Neural cell (in vitro differentiated cells): ENCODE measurements around the gene C22orf42. TPM values are rescaled to one million over a fixed set of nuclear protein-coding genes. Genes with fewer than 3 reads are reported as not detected.
"Not testable (repeated sequence)": the region's sequence is repeated elsewhere in the genome, so short reads cannot be mapped to it uniquely, and the experiment has no call there.

ENCODE experiments used
- H2AFZ ChIP-seq: fragments of 200-600, 300-800 bp; sonication (generic), shearing (Covaris generic); 2 replicates; pipeline ENCODE4 v1.6.0; 2014; ENCODE audit warnings: low read depth, mild to moderate bottlenecking, antibody characterized with exemption, low read length, moderate library complexity
- H3F3A ChIP-seq: fragments of 200-600 bp; shearing (Covaris generic); 2 replicates; pipeline ENCODE4 v1.6.1; 2016; ENCODE audit warnings: mild to moderate bottlenecking, moderate library complexity, mixed read lengths, antibody characterized with exemption, low read length; ENCODE audit not compliant: insufficient read depth, poor library complexity, severe bottlenecking
- H3K27ac ChIP-seq: fragments of 200-600, 300-800 bp; sonication (generic), shearing (Covaris generic); 2 replicates; pipeline ENCODE4 v1.5.1; 2014; ENCODE audit warnings: mild to moderate bottlenecking, low read length, moderate library complexity
- H3K27me3 ChIP-seq: fragments of 300-800, 200-600 bp; sonication (generic), shearing (Covaris generic); 2 replicates; pipeline ENCODE4 v1.6.0; 2014; ENCODE audit warnings: mild to moderate bottlenecking, low read depth, low read length, moderate library complexity; ENCODE audit not compliant: insufficient read depth
- H3K36me3 ChIP-seq: fragments of 300-800, 200-600 bp; sonication (generic), shearing (Covaris generic); 2 replicates; pipeline ENCODE4 v1.5.1; 2014; ENCODE audit warnings: mild to moderate bottlenecking, antibody characterized with exemption, low read length, moderate library complexity; ENCODE audit not compliant: insufficient read depth
- H3K4me2 ChIP-seq: fragments of 300-800, 200-600 bp; sonication (generic), shearing (Covaris generic); 2 replicates; pipeline ENCODE4 v1.6.0; 2014; ENCODE audit warnings: mild to moderate bottlenecking, low read length
- H3K4me3 ChIP-seq: fragments of 300-800, 200-600 bp; sonication (generic), shearing (Covaris generic); 2 replicates; pipeline ENCODE4 v1.5.1; 2014; ENCODE audit warnings: mild to moderate bottlenecking, low read length, moderate library complexity
- H3K79me2 ChIP-seq: fragments of 200-600 bp; shearing (Covaris generic); replicated peaks from 2 replicates; pipeline ENCODE4 v1.6.0; 2014; ENCODE audit warnings: mild to moderate bottlenecking, low read length, moderate library complexity; ENCODE audit not compliant: insufficient read depth
- H3K9ac ChIP-seq: fragments of 300-800, 200-600 bp; sonication (generic), shearing (Covaris generic); 2 replicates; pipeline ENCODE4 v1.6.1; 2016; ENCODE audit warnings: mild to moderate bottlenecking, low read length, mixed read lengths
- H3K9me2 ChIP-seq: fragments of 200-600 bp; shearing (Covaris generic); 2 replicates; pipeline ENCODE4 v1.6.1; 2016; ENCODE audit warnings: mild to moderate bottlenecking, low read length, mixed read lengths; ENCODE audit not compliant: insufficient read depth
- H3K9me3 ChIP-seq: fragments of 200-600, 300-800 bp; sonication (generic), shearing (Covaris generic); 2 replicates; pipeline ENCODE4 v1.6.1; 2016; ENCODE audit warnings: mild to moderate bottlenecking, mixed run types, low read length, moderate library complexity, mixed read lengths
- H4K20me1 ChIP-seq: fragments of 200-600 bp; shearing (Covaris generic); 2 replicates; pipeline ENCODE4 v1.6.1; 2016; ENCODE audit warnings: mild to moderate bottlenecking, mixed run types; ENCODE audit not compliant: insufficient read depth
- EP300 ChIP-seq: fragments of 450-650 bp; conservative IDR thresholded peaks from 2 replicates; pipeline ENCODE4 v1.6.1; 2014; ENCODE audit warnings: antibody characterized with exemption, mild to moderate bottlenecking, moderate library complexity; ENCODE audit not compliant: poor library complexity, severe bottlenecking
- EZH2 ChIP-seq: fragments of 200-600, 300-800 bp; shearing (Covaris generic), sonication (generic); IDR thresholded peaks from 2 replicates; pipeline ENCODE4 v1.6.1; 2014; ENCODE audit warnings: antibody characterized with exemption, low read length, borderline replicate concordance, mild to moderate bottlenecking; ENCODE audit not compliant: insufficient read depth, poor library complexity, severe bottlenecking
- MXI1 ChIP-seq: fragments of 450-650 bp; conservative IDR thresholded peaks from 2 replicates; pipeline ENCODE4 v1.6.1; 2014; ENCODE audit warnings: antibody characterized with exemption, mild to moderate bottlenecking; ENCODE audit not compliant: poor library complexity, severe bottlenecking
- POLR2AphosphoS5 ChIP-seq: IDR thresholded peaks from 2 replicates; pipeline ENCODE4 v1.6.1; 2012
- RAD21 ChIP-seq: fragments of 450-650 bp; conservative IDR thresholded peaks from 2 replicates; pipeline ENCODE4 v1.6.1; 2014; ENCODE audit warnings: antibody characterized with exemption, mild to moderate bottlenecking, moderate library complexity
- SMC3 ChIP-seq: fragments of 450-650 bp; conservative IDR thresholded peaks from 2 replicates; pipeline ENCODE4 v1.6.1; 2014; ENCODE audit warnings: antibody characterized with exemption, mild to moderate bottlenecking, moderate library complexity; ENCODE audit not compliant: poor library complexity
- TAF1 ChIP-seq: IDR thresholded peaks from 2 replicates; pipeline ENCODE4 v1.6.1; 2012; ENCODE audit warnings: low read depth
- polyA plus RNA-seq: library from polyadenylated mRNA; depleted of rRNA; stranded (reverse); fragments of >200 nt; gene quantifications from 2 replicates; pipeline ENCODE4 v1.2.3, GENCODE V29; 2014
- TF ChIP-seq, protein P1 (sequence below): fragments of 450-650 bp; IDR thresholded peaks from 2 replicates; pipeline ENCODE4 v1.5.1; 2014; ENCODE audit warnings: antibody characterized with exemption, mild to moderate bottlenecking, moderate library complexity; ENCODE audit not compliant: poor library complexity, severe bottlenecking
- TF ChIP-seq, protein P2 (sequence below): IDR thresholded peaks from 2 replicates; pipeline ENCODE4 v1.6.1; 2012; ENCODE audit warnings: borderline replicate concordance

C22orf42 gene
- polyA plus RNA-seq, 1 donor from 2014 or later = 51.0 TPM

DNA sequence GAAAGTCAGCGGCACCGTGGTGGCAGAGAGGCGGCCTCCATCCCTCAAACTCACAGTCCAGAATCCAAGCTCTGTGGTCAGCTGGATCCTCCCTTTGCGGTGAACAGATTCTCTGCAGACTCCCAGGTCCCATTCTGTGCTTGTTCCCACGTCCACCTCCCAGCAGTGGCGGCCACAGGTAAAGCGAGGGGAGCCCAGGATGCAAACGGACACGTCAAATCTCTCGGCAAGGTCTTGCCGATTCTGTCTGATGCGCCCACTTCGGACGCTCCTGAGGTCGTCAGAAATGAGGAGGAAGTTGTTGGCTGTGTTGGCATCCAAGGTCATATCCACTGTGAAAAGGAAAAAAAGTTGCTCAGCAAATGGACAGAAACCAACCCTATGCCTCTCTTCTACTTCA lies 31.9 kb upstream of the C22orf42 start:
- H3K9me2 ChIP-seq, H3K9me3 ChIP-seq, H3K36me3 ChIP-seq: not testable (repeated sequence)

GRCh38 chr22:32185821-32186220 lies 26.7 kb upstream of the C22orf42 start:
- Histone ChIP-seq H3K9ac (no peak overlapping the region), H4K20me1 (no peaks in the 10 kb centered on the region), H3K27ac (no peak overlapping the region), H3K9me2 (no peaks in the 10 kb centered on the region), H3K27me3 (no peaks in the 10 kb centered on the region), H3K36me3 (no peaks in the 10 kb centered on the region), H3K79me2 (no peaks in the 10 kb centered on the region), H3K4me2 (no peak overlapping the region), H3F3A (no peaks in the 10 kb centered on the region), H3K4me3 (no peak overlapping the region), H2AFZ (no peak overlapping the region), H3K9me3 (no peaks in the 10 kb centered on the region)
- TF ChIP-seq POLR2AphosphoS5 (no peak), TAF1 (no peak), RAD21 (no peak), EP300 (no peak), MXI1 (no peak), SMC3 (no peak)
- TF ChIP-seq, protein P1, sequence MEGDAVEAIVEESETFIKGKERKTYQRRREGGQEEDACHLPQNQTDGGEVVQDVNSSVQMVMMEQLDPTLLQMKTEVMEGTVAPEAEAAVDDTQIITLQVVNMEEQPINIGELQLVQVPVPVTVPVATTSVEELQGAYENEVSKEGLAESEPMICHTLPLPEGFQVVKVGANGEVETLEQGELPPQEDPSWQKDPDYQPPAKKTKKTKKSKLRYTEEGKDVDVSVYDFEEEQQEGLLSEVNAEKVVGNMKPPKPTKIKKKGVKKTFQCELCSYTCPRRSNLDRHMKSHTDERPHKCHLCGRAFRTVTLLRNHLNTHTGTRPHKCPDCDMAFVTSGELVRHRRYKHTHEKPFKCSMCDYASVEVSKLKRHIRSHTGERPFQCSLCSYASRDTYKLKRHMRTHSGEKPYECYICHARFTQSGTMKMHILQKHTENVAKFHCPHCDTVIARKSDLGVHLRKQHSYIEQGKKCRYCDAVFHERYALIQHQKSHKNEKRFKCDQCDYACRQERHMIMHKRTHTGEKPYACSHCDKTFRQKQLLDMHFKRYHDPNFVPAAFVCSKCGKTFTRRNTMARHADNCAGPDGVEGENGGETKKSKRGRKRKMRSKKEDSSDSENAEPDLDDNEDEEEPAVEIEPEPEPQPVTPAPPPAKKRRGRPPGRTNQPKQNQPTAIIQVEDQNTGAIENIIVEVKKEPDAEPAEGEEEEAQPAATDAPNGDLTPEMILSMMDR = no peak
- TF ChIP-seq, protein P2, sequence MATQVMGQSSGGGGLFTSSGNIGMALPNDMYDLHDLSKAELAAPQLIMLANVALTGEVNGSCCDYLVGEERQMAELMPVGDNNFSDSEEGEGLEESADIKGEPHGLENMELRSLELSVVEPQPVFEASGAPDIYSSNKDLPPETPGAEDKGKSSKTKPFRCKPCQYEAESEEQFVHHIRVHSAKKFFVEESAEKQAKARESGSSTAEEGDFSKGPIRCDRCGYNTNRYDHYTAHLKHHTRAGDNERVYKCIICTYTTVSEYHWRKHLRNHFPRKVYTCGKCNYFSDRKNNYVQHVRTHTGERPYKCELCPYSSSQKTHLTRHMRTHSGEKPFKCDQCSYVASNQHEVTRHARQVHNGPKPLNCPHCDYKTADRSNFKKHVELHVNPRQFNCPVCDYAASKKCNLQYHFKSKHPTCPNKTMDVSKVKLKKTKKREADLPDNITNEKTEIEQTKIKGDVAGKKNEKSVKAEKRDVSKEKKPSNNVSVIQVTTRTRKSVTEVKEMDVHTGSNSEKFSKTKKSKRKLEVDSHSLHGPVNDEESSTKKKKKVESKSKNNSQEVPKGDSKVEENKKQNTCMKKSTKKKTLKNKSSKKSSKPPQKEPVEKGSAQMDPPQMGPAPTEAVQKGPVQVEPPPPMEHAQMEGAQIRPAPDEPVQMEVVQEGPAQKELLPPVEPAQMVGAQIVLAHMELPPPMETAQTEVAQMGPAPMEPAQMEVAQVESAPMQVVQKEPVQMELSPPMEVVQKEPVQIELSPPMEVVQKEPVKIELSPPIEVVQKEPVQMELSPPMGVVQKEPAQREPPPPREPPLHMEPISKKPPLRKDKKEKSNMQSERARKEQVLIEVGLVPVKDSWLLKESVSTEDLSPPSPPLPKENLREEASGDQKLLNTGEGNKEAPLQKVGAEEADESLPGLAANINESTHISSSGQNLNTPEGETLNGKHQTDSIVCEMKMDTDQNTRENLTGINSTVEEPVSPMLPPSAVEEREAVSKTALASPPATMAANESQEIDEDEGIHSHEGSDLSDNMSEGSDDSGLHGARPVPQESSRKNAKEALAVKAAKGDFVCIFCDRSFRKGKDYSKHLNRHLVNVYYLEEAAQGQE = no peak

More for the DNA sequence above, 31.9 kb upstream of the C22orf42 start:
- H4K20me1 ChIP-seq, H3K4me2 ChIP-seq, H3K9ac ChIP-seq, H2AFZ ChIP-seq, H3K27me3 ChIP-seq, H3K4me3 ChIP-seq, H3K79me2 ChIP-seq, H3F3A ChIP-seq, H3K27ac ChIP-seq: not testable (repeated sequence)

DNA sequence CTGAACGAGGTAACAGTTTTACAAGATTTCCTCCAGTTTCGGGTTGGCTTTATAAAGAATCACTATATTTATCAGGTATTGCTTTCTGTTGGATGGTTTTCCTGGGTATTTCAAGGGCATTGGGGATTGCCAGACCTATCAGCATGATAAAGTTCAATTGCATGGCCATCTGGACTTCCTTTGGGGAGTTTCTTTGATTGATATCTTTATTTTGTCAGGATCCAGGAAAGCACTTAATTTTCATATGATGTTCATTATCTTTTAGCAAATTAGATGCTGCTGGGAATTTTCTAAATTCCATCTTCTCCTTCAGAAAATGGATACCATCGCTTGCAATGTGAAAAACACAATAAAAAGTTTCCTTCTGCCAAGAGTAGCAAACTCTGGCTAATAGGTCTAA lies 24.5 kb upstream of the C22orf42 start:
- Histone ChIP-seq H2AFZ (no peak overlapping the region), H3F3A (no peaks in the 10 kb centered on the region), H4K20me1 (no peaks in the 10 kb centered on the region), H3K36me3 (no peaks in the 10 kb centered on the region), H3K9ac (no peak overlapping the region), H3K9me2 (no peaks in the 10 kb centered on the region), H3K4me2 (no peak overlapping the region), H3K27ac (no peak overlapping the region), H3K9me3 (no peaks in the 10 kb centered on the region), H3K79me2 (no peaks in the 10 kb centered on the region), H3K4me3 (no peak overlapping the region), H3K27me3 (no peaks in the 10 kb centered on the region)
- TF ChIP-seq RAD21 (no peak), MXI1 (no peak), EP300 (no peak), EZH2 (no peak), SMC3 (no peak), POLR2AphosphoS5 (no peak), TAF1 (no peak)
- TF ChIP-seq, protein P2 = no peak
- TF ChIP-seq, protein P1 = no peak
